Neuronal stem cell (in vitro differentiated cells): ENCODE measurements around the gene FGF1.

ENCODE experiments used
- DNase-seq: peaks from one replicate; pipeline ENCODE4 v3.0.0-alpha.2; 2013; ENCODE audit warnings: low spot score
- H2AFZ ChIP-seq: one replicate; pipeline ENCODE4 v1.6.1; 2013; ENCODE audit warnings: mild to moderate bottlenecking, low read length, inconsistent platforms
- H2AK5ac ChIP-seq: 2 replicates; pipeline ENCODE4 v1.6.1; 2013; ENCODE audit warnings: low read depth, mild to moderate bottlenecking, inconsistent platforms, low read length, moderate library complexity, mixed read lengths
- H2BK120ac ChIP-seq: 2 replicates; pipeline ENCODE4 v1.6.1; 2013; ENCODE audit warnings: low read depth, mild to moderate bottlenecking, inconsistent platforms, low read length, moderate library complexity, mixed read lengths
- H2BK12ac ChIP-seq: one replicate; pipeline ENCODE4 v1.6.1; 2013; ENCODE audit warnings: low read length, inconsistent platforms
- H2BK15ac ChIP-seq: 2 replicates; pipeline ENCODE4 v1.6.1; 2013; ENCODE audit warnings: mild to moderate bottlenecking, low read length, inconsistent platforms, mixed read lengths
- H2BK5ac ChIP-seq: one replicate; pipeline ENCODE4 v1.6.1; 2013; ENCODE audit warnings: inconsistent platforms, mild to moderate bottlenecking, low read length, moderate library complexity
- H3K14ac ChIP-seq: one replicate; pipeline ENCODE4 v1.6.1; 2013; ENCODE audit warnings: low read length, inconsistent platforms
- H3K18ac ChIP-seq: 2 replicates; pipeline ENCODE4 v1.6.1; 2013; ENCODE audit warnings: low read length, inconsistent platforms
- H3K23ac ChIP-seq: 2 replicates; pipeline ENCODE4 v1.6.1; 2013; ENCODE audit warnings: low read depth, mild to moderate bottlenecking, mixed read lengths, low read length, inconsistent platforms; ENCODE audit not compliant: poor library complexity
- H3K27ac ChIP-seq: replicated peaks from 3 replicates; pipeline ENCODE4 v1.5.1; 2013; ENCODE audit warnings: low read length, inconsistent platforms
- H3K27me3 ChIP-seq, 3 experiments: 2 replicates each; pipeline ENCODE4 v1.6.1; 2013; ENCODE audit warnings: low read length in 3 of 3, mild to moderate bottlenecking in 2 of 3, inconsistent platforms in 1 of 3, low read depth in 1 of 3, mixed read lengths in 1 of 3, moderate library complexity in 1 of 3; ENCODE audit not compliant: control insufficient read depth in 3 of 3, insufficient read depth in 3 of 3
- H3K36me3 ChIP-seq, 2 donors: replicated peaks in 1 of 2; 2 replicates each; pipeline ENCODE4 v1.6.1; 2013; ENCODE audit warnings: low read length in 2 of 2; ENCODE audit not compliant: control insufficient read depth in 2 of 2, insufficient read depth in 2 of 2
- H3K4ac ChIP-seq: 2 replicates; pipeline ENCODE4 v1.6.1; 2013; ENCODE audit warnings: inconsistent platforms, mild to moderate bottlenecking, low read length, moderate library complexity
- H3K4me1 ChIP-seq, 2 donors: 1 replicate in 1 of 2; 2 replicates in 1 of 2; pipeline ENCODE4 v1.6.1; 2013; ENCODE audit warnings: low read length in 2 of 2, low read depth in 1 of 2; ENCODE audit not compliant: control insufficient read depth in 2 of 2, insufficient read depth in 1 of 2
- H3K4me2 ChIP-seq: one replicate; pipeline ENCODE4 v1.6.1; 2013; ENCODE audit warnings: mild to moderate bottlenecking, low read length, inconsistent platforms; ENCODE audit not compliant: insufficient read depth, poor library complexity, severe bottlenecking
- H3K4me3 ChIP-seq, 2 donors: 2 replicates each; pipeline ENCODE4 v1.5.1; 2013; ENCODE audit warnings: low read length in 2 of 2, mild to moderate bottlenecking in 2 of 2, inconsistent platforms in 1 of 2, moderate library complexity in 1 of 2
- H3K79me1 ChIP-seq: one replicate; pipeline ENCODE4 v1.6.1; 2013; ENCODE audit warnings: low read depth, mild to moderate bottlenecking, inconsistent platforms, low read length, moderate library complexity
- H3K9ac ChIP-seq: one replicate; pipeline ENCODE4 v1.6.1; 2013; ENCODE audit warnings: mild to moderate bottlenecking, low read depth, low read length, inconsistent platforms; ENCODE audit not compliant: poor library complexity
- H3K9me3 ChIP-seq, 2 donors: replicated peaks in 1 of 2; 2 replicates each; pipeline versions ENCODE3 to v1.6.1; 2013; ENCODE audit warnings: low read length in 2 of 2, mild to moderate bottlenecking in 2 of 2, inconsistent platforms in 1 of 2, low read depth in 1 of 2, mixed read lengths in 1 of 2, moderate library complexity in 1 of 2; ENCODE audit not compliant: control insufficient read depth in 2 of 2, insufficient read depth in 1 of 2
- H4K8ac ChIP-seq: one replicate; pipeline ENCODE4 v1.6.1; 2013; ENCODE audit warnings: low read depth, mild to moderate bottlenecking, inconsistent platforms, low read length, moderate library complexity
- H4K91ac ChIP-seq: one replicate; pipeline ENCODE4 v1.6.1; 2013; ENCODE audit warnings: low read length, low read depth, mild to moderate bottlenecking, inconsistent platforms; ENCODE audit not compliant: poor library complexity
- WGBS, 2 donors: extraction: QIAGEN DNeasy Blood & Tissue Kit; methylation state at CpG; one replicate each; pipeline ENCODE4 v1.1.7; 2013; ENCODE audit warnings: missing lambda C conversion rate in 2 of 2, mixed read lengths in 1 of 2; ENCODE audit not compliant: insufficient read length in 2 of 2, insufficient replicate concordance in 1 of 2; ENCODE audit errors: extremely low coverage in 2 of 2; 5-methylcytosine and 5-hydroxymethylcytosine counted together

Gene FGF1

GRCh38 chr5:142715291-142715690 lies 29.4 kb upstream of the FGF1 start:
- Histone ChIP-seq H3K36me3 (no peaks in the 10 kb centered on the region), H3K4ac (no peak overlapping the region), H3K18ac (no peak overlapping the region), H2BK12ac (no peak overlapping the region), H2BK15ac (no peak overlapping the region), H3K4me3 (no peak overlapping the region), H3K23ac (no peak overlapping the region), H3K9ac (no peak overlapping the region), H2AFZ (no peak overlapping the region), H2BK5ac (no peak overlapping the region), H2BK120ac (no peak overlapping the region), H3K4me2 (no peak overlapping the region), H3K79me1 (no peaks in the 10 kb centered on the region), H4K8ac (no peak overlapping the region), H2AK5ac (no peak overlapping the region), H4K91ac (no peak overlapping the region), H3K9me3 (no peaks in the 10 kb centered on the region), H3K27me3 (no peaks in the 10 kb centered on the region), H3K4me1 (peaks cover 0 to 5% of the 10 kb centered on the region in 2 donors), H3K27ac (no peak overlapping the region), H3K14ac (no peak overlapping the region)
- DNase-seq, result no peak
- no CpG with 5 or more reads among the region's 3 CpGs for WGBS, 2 donors

- H2BK12ac ChIP-seq, result no peak overlapping the region
Observed at GRCh38 chr5:142713121-142713706, 27.3 kb upstream of the FGF1 start.

GRCh38 chr5:142703153-142703552 lies 17.3 kb upstream of the FGF1 start:
- no CpG with 5 or more reads among the region's 3 CpGs for WGBS, 2 donors
- no peak for DNase-seq
- Histone ChIP-seq H2AK5ac (no peak overlapping the region), H3K36me3 (no peaks in the 10 kb centered on the region), H3K4me3 (no peak overlapping the region), H3K18ac (no peak overlapping the region), H4K8ac (no peak overlapping the region), H2BK12ac (no peak overlapping the region), H2AFZ (no peak overlapping the region), H3K27me3 (no peaks in the 10 kb centered on the region), H3K4ac (no peak overlapping the region), H3K9ac (no peak overlapping the region), H3K4me2 (no peak overlapping the region), H2BK15ac (no peak overlapping the region), H3K27ac (no peak overlapping the region), H2BK120ac (no peak overlapping the region), H3K9me3 (peaks cover 0 to 2% of the 10 kb centered on the region in 2 donors), H3K23ac (no peak overlapping the region), H2BK5ac (no peak overlapping the region), H3K79me1 (no peaks in the 10 kb centered on the region), H4K91ac (no peak overlapping the region), H3K14ac (no peak overlapping the region), H3K4me1 (no peaks in the 10 kb centered on the region)

More at GRCh38 chr5:142713121-142713706, 27.3 kb upstream of the FGF1 start:
- Histone ChIP-seq H2BK15ac (no peak overlapping the region), H3K27me3 (no peaks in the 10 kb centered on the region), H3K27ac (no peak overlapping the region), H3K4me2 (peak overlapping the region; percentile 70), H2AK5ac (no peak overlapping the region), H3K18ac (peak overlapping the region; percentile 40), H3K4me3 (peak overlapping the region; percentile 56 to 78), H3K4ac (no peak overlapping the region), H2AFZ (peak overlapping the region; percentile 95), H3K4me1 (peaks cover 0 to 5% of the 10 kb centered on the region in 2 donors), H4K91ac (no peak overlapping the region), H2BK5ac (no peak overlapping the region), H3K9ac (no peak overlapping the region), H3K9me3 (no peaks in the 10 kb centered on the region), H2BK120ac (no peak overlapping the region), H3K79me1 (no peaks in the 10 kb centered on the region), H4K8ac (no peak overlapping the region), H3K14ac (no peak overlapping the region), H3K23ac (no peak overlapping the region), H3K36me3 (no peaks in the 10 kb centered on the region)
- no CpG with 5 or more reads among the region's 29 CpGs for WGBS, 2 donors
- DNase-seq, result peak; percentile 93

GRCh38 chr5:142701673-142702311 lies 15.9 kb upstream of the FGF1 start:
- Histone ChIP-seq H3K27me3 (no peaks in the 10 kb centered on the region), H4K8ac (no peak overlapping the region), H3K4me2 (no peak overlapping the region), H2BK5ac (no peak overlapping the region), H3K9me3 (peaks cover 0 to 2% of the 10 kb centered on the region in 2 donors), H2AFZ (no peak overlapping the region), H3K36me3 (no peaks in the 10 kb centered on the region), H3K14ac (no peak overlapping the region), H3K4ac (no peak overlapping the region), H3K23ac (no peak overlapping the region), H2AK5ac (no peak overlapping the region), H3K18ac (no peak overlapping the region), H3K27ac (no peak overlapping the region), H3K9ac (no peak overlapping the region), H2BK12ac (no peak overlapping the region), H4K91ac (no peak overlapping the region), H3K79me1 (no peaks in the 10 kb centered on the region), H2BK15ac (no peak overlapping the region), H2BK120ac (no peak overlapping the region), H3K4me1 (no peaks in the 10 kb centered on the region), H3K4me3 (no peak overlapping the region)
- no peak for DNase-seq
- WGBS, 2 donors, result no CpG with 5 or more reads among the region's 3 CpGs
